ENCODE data around the gene HES1.
A peak's percentile ranks its signal among the peaks of the same experiment; 100 is the strongest.

The HES1 gene

GRCh38 chr3:194138732-194139070 lies 2.8 kb downstream of the HES1 start:
- peaks cover 45 to 62% of the 10 kb centered on the region in 2 experiments for H3K4me1 ChIP-seq (ENCODE audit: control insufficient read depth in 1 of 2, insufficient read depth in 1 of 2, low read depth in 1 of 2, low read length in 1 of 2)
- TF ChIP-seq CTCF (IDR thresholded peaks at IDR 0.05) = no peak
- H3K27ac ChIP-seq = no peak overlapping the region
- H3K27me3 ChIP-seq = peaks cover 99% of the 10 kb centered on the region
- H3K9me3 ChIP-seq = no peaks in the 10 kb centered on the region
- H3K4me3 ChIP-seq (ENCODE audit: low read depth in 1 of 2, low read length in 1 of 2) = no peak overlapping the region
- H3K36me3 ChIP-seq = no peaks in the 10 kb centered on the region

GRCh38 chr3:194139071-194139813 lies 3.3 kb downstream of the HES1 start:
- no peaks in the 10 kb centered on the region for H3K9me3 ChIP-seq
- peaks cover 43 to 59% of the 10 kb centered on the region in 2 experiments for H3K4me1 ChIP-seq (ENCODE audit: control insufficient read depth in 1 of 2, insufficient read depth in 1 of 2, low read depth in 1 of 2, low read length in 1 of 2)
- peaks cover 100% of the 10 kb centered on the region for H3K27me3 ChIP-seq
- TF ChIP-seq CTCF (IDR thresholded peaks at IDR 0.05) = no peak
- no peak overlapping the region for H3K4me3 ChIP-seq (ENCODE audit: low read depth in 1 of 2, low read length in 1 of 2)
- H3K36me3 ChIP-seq = no peaks in the 10 kb centered on the region
- no peak overlapping the region for H3K27ac ChIP-seq

GRCh38 chr3:194139814-194140391 lies 4.0 kb downstream of the HES1 start:
- Histone ChIP-seq H3K4me1 (ENCODE audit: control insufficient read depth in 1 of 2, insufficient read depth in 1 of 2, low read depth in 1 of 2, low read length in 1 of 2) (peaks cover 40 to 52% of the 10 kb centered on the region in 2 experiments), H3K27me3 (peaks cover 100% of the 10 kb centered on the region), H3K36me3 (no peaks in the 10 kb centered on the region), H3K27ac (no peak overlapping the region), H3K4me3 (ENCODE audit: low read depth in 1 of 2, low read length in 1 of 2) (no peak overlapping the region), H3K9me3 (no peaks in the 10 kb centered on the region)
- TF ChIP-seq CTCF (IDR thresholded peaks at IDR 0.05) = no peak

GRCh38 chr3:194140520-194141414 lies 4.8 kb downstream of the HES1 start:
- H3K36me3 ChIP-seq = no peaks in the 10 kb centered on the region
- H3K27ac ChIP-seq = no peak overlapping the region
- no peak for TF ChIP-seq CTCF (IDR thresholded peaks at IDR 0.05)
- H3K27me3 ChIP-seq = peaks cover 100% of the 10 kb centered on the region
- H3K4me1 ChIP-seq (ENCODE audit: control insufficient read depth in 1 of 2, insufficient read depth in 1 of 2, low read depth in 1 of 2, low read length in 1 of 2) = peaks cover 32 to 44% of the 10 kb centered on the region in 2 experiments
- H3K4me3 ChIP-seq (ENCODE audit: low read depth in 1 of 2, low read length in 1 of 2) = peak overlapping the region; percentile 34 to 42
- H3K9me3 ChIP-seq = no peaks in the 10 kb centered on the region

- no peaks in the 10 kb centered on the region for H3K9me3 ChIP-seq
- peaks cover 100% of the 10 kb centered on the region for H3K27me3 ChIP-seq
- H3K36me3 ChIP-seq = no peaks in the 10 kb centered on the region
- TF ChIP-seq CTCF (IDR thresholded peaks at IDR 0.05) = no peak
- peak overlapping the region; percentile 39 to 50 for H3K4me3 ChIP-seq (ENCODE audit: low read depth in 1 of 2, low read length in 1 of 2)
- H3K27ac ChIP-seq = no peak overlapping the region
- H3K4me1 ChIP-seq (ENCODE audit: control insufficient read depth in 1 of 2, insufficient read depth in 1 of 2, low read depth in 1 of 2, low read length in 1 of 2) = peaks cover 27 to 36% of the 10 kb centered on the region in 2 experiments
Observed at GRCh38 chr3:194141415-194142155, 5.6 kb downstream of the HES1 start.

Measured in neutrophil (primary cell).